ENCODE measurements around the gene SNAPC1. TPM values are rescaled to one million over a fixed set of nuclear protein-coding genes. Genes with fewer than 3 reads are reported as not detected.

SNAPC1 gene, protein sequence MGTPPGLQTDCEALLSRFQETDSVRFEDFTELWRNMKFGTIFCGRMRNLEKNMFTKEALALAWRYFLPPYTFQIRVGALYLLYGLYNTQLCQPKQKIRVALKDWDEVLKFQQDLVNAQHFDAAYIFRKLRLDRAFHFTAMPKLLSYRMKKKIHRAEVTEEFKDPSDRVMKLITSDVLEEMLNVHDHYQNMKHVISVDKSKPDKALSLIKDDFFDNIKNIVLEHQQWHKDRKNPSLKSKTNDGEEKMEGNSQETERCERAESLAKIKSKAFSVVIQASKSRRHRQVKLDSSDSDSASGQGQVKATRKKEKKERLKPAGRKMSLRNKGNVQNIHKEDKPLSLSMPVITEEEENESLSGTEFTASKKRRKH
- 1 to 10 TPM; 4.0 to 4.2 TPM for total RNA-seq
- polyA plus RNA-seq: 1 to 10 TPM; 4.4 to 5.9 TPM

DNA sequence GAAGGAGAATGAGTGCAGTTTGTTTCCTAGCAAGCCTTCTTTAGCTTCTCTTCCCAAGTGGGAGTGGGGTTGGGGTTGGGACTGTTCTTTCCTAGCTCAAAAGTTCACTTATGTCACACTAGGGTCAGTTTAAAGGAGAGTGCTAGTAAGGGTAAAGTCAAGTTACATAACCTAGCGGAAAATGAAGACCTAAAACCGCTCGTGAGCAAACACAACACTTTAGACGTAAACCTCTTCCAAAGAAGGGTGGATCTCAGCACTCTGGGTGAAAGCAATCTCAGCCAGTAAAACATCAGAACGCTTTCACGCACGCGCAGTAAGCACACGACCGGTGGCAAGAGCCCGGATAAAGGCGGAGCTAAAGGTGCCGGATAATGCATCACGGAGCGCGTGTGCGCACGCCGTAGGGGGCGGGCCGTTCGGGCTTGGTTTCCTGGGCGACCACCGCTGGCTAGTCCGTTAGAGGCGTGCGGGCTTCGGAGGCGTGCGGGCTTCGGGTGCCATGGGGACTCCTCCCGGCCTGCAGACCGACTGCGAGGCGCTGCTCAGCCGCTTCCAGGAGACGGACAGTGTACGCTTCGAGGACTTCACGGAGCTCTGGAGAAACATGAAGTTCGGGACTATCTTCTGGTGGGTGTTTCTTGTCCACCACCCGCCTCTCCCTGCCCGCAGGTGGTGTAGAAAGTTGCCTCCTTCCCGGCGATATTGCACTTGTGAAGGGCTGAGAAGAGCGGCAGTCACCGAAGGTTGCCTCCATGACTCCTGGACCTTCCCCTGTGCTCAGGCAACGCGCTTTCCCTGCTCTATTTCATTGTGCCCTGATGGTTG, at the start of gene SNAPC1:
Gene SNAPC1 (plus strand): TSS at position 462 of the 828 bp plus-strand sequence. CDS start 41 bp downstream, at position 503.
- H3K4me3 ChIP-seq (ENCODE audit: low read length in 2 of 2): peak within 1 kb of the TSS; percentile 80 to 85
- H3K27ac Mint-ChIP-seq: peak within 1 kb of the TSS; percentile 99 to 100 (median 100)
- peak; percentile 96 to 98 (median 97) for DNase-seq
- CTCF ChIA-PET (ENCODE audit: partially characterized antibody): interaction anchor here (0.6 to 2.8 kb wide), 13 partner anchors 10 to 444 kb away, joined by 3 to 11 read pairs (median 4); no protein-coding TSS in a partner anchor
- H3K27ac ChIP-seq (ENCODE audit: low read depth, low read length): peak within 1 kb of the TSS; percentile 90
- no peaks in the 10 kb centered on the region for H3K27me3 ChIP-seq (ENCODE audit: insufficient read depth, low read length)
- H3K4me1 ChIP-seq (ENCODE audit: insufficient read depth, low read length): peaks cover 38% of the 10 kb centered on the region
- peaks cover 25 to 54% (median 31%) of the 10 kb centered on the region in 4 donors for H3K4me1 Mint-ChIP-seq
- peak within 1 kb of the TSS; percentile 96 to 100 (median 99) for H3K4me3 Mint-ChIP-seq
- peaks cover 0 to 18% of the 10 kb centered on the region in 2 donors for H3K36me3 Mint-ChIP-seq
- H3K27me3 Mint-ChIP-seq: no peaks in the 10 kb centered on the region
- intact Hi-C loops (cut with micrococcal nuclease): loop anchor here (1.0 to 2.0 kb wide), 4 partner anchors 11 to 286 kb away; partner anchors contain the start of gene HIF1A
- POLR2A ChIA-PET (ENCODE audit: partially characterized antibody): interaction anchor here (0.7 to 2.6 kb wide), 28 partner anchors 8 to 1781 kb away, joined by 3 to 28 read pairs (median 4); partner anchors contain the start of genes HIF1A, PPM1A and PPP2R5E
- H3K9me3 ChIP-seq (ENCODE audit: control insufficient read depth in 1 of 2, low read length in 2 of 2): no peaks in the 10 kb centered on the region
- H3K9me3 Mint-ChIP-seq: peaks cover 0 to 1% (median 0%) of the 10 kb centered on the region in 8 donors
- H3K36me3 ChIP-seq (ENCODE audit: insufficient read depth, low read length): no peaks in the 10 kb centered on the region

DNA sequence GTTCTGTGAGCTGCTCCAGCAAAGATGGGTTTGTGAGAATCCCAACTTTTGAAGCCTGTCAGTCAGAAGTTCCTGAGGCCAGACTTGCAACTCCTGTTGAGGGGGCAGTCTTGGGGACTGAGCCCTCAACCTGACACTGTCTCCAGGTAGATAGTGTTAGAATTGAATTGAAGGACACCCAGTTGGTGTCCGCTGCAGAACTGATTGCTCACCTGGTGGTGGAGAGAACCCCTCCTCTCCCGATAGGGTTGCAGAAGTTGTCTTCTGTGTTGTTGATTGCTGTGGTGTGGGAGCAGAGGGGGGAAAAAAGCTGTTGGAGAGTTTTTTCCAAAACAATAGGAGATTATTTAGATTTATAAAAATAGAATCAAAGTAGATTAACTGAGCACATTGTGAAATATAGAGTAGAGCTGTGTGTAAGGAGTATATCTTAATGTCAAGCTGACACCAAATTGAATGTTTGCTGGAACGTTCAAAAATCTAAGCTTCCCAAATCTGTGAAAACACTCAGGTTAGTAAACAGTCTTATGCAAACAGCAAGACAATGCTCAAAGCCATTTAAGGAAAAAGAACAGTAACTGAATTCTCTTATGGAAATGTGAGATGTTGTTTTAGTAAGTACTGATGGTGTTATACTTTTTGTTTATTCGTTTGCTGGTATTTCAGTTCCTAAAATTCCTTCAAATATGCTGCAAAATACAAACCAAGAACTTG, 48.3 kb upstream of the SNAPC1 start:
- peak overlapping the region in 3 of 7 donors; percentile 38 to 71 (median 52) for H3K27ac Mint-ChIP-seq
- no peaks in the 10 kb centered on the region for H3K27me3 ChIP-seq (ENCODE audit: insufficient read depth, low read length)
- no peaks in the 10 kb centered on the region for H3K9me3 ChIP-seq (ENCODE audit: control insufficient read depth in 1 of 2, low read length in 2 of 2)
- no peaks in the 10 kb centered on the region for H3K36me3 ChIP-seq (ENCODE audit: insufficient read depth, low read length)
- no peak overlapping the region for H3K27ac ChIP-seq (ENCODE audit: low read depth, low read length)
- no peak for DNase-seq
- intact Hi-C loops (cut with micrococcal nuclease): no loop called here
- no peaks in the 10 kb centered on the region for H3K27me3 Mint-ChIP-seq
- H3K36me3 Mint-ChIP-seq: no peaks in the 10 kb centered on the region
- H3K9me3 Mint-ChIP-seq: peaks cover 0 to 1% (median 0%) of the 10 kb centered on the region in 8 donors
- ChIA-PET CTCF (ENCODE audit: partially characterized antibody) (interaction anchor here (1.7 kb wide), 1 partner anchor 16 kb away, joined by 6 read pairs; no protein-coding TSS in a partner anchor), POLR2A (ENCODE audit: partially characterized antibody) (interaction anchor here (1.2 kb wide), 1 partner anchor 16 kb away, joined by 3 read pairs; no protein-coding TSS in a partner anchor)
- H3K4me1 ChIP-seq (ENCODE audit: insufficient read depth, low read length): peaks cover 91% of the 10 kb centered on the region
- H3K4me3 Mint-ChIP-seq: peak overlapping the region in 3 of 8 donors; percentile 6 to 46 (median 41)
- no peak overlapping the region for H3K4me3 ChIP-seq (ENCODE audit: low read length in 2 of 2)
- H3K4me1 Mint-ChIP-seq: peaks cover 63 to 97% (median 83%) of the 10 kb centered on the region in 4 donors

DNA sequence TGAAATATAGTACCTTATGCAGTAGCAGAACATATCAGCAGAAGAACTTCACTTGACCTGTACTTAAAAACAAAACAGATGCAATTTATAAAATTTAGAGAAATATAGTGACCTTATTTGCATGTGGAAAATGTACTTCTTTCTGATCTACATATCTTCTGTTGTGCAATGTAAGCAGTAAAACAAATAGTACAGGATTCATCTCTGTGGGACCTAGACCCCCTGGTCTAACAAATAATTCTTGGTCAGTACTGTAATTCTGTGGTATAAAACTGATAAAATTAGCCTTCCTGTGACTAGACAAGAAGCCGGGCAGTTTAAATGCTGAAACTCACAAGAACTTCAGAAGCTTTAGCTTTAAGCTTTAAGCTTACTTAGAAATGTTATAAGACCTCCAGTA, 45.3 kb upstream of the SNAPC1 start:
- ChIA-PET CTCF (ENCODE audit: partially characterized antibody) (interaction anchor here (0.6 kb wide), 1 partner anchor 36 kb away, joined by 3 read pairs; no protein-coding TSS in a partner anchor), POLR2A (ENCODE audit: partially characterized antibody) (interaction anchor here (0.6 to 1.6 kb wide), 3 partner anchors 45 to 373 kb away, joined by 3 to 5 read pairs (median 4); partner anchors contain the start of gene SNAPC1)
- intact Hi-C loops (cut with micrococcal nuclease): loop anchor here (5.0 kb wide), 2 partner anchors 195 to 240 kb away; no protein-coding TSS in a partner anchor
- no peak overlapping the region for H3K4me3 ChIP-seq (ENCODE audit: low read length in 2 of 2)
- Mint-ChIP-seq H3K27me3 (no peaks in the 10 kb centered on the region), H3K4me1 (peaks cover 57 to 93% (median 74%) of the 10 kb centered on the region in 4 donors), H3K36me3 (peaks cover 5 to 12% of the 10 kb centered on the region in 2 donors), H3K9me3 (no peaks in the 10 kb centered on the region), H3K27ac (peak overlapping the region in 6 of 7 donors; percentile 11 to 76 (median 56)), H3K4me3 (peak overlapping the region in 2 of 8 donors; percentile 2 to 26)
- H3K36me3 ChIP-seq (ENCODE audit: insufficient read depth, low read length): peaks cover 7% of the 10 kb centered on the region
- DNase-seq: no peak
- peaks cover 81% of the 10 kb centered on the region for H3K4me1 ChIP-seq (ENCODE audit: insufficient read depth, low read length)
- H3K9me3 ChIP-seq (ENCODE audit: control insufficient read depth in 1 of 2, low read length in 2 of 2): no peaks in the 10 kb centered on the region
- H3K27me3 ChIP-seq (ENCODE audit: insufficient read depth, low read length): no peaks in the 10 kb centered on the region
- H3K27ac ChIP-seq (ENCODE audit: low read depth, low read length): no peak overlapping the region

DNA sequence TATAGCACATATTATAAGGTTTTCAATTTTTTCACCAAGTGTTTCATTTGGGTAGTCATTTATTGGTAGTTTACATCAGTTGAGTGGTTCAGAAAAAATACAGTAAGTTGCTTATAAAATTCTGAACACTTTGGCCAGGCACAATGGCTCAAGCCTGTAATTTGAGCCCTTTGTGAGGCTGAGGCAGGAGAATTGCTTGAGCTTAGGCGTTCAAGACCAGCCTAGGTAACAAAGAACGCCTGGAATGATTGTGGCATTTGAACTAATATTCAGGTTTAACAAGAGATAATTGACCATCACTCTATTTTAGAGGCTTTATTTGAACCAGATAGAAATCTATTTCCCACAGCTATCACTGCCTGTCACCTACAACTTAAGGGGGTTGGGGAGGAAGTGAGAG, 44.2 kb upstream of the SNAPC1 start:
- Histone ChIP-seq H3K4me3 (ENCODE audit: low read length in 2 of 2) (no peak overlapping the region), H3K27ac (ENCODE audit: low read depth, low read length) (no peak overlapping the region), H3K36me3 (ENCODE audit: insufficient read depth, low read length) (peaks cover 11% of the 10 kb centered on the region), H3K9me3 (ENCODE audit: control insufficient read depth in 1 of 2, low read length in 2 of 2) (no peaks in the 10 kb centered on the region), H3K4me1 (ENCODE audit: insufficient read depth, low read length) (peaks cover 70% of the 10 kb centered on the region), H3K27me3 (ENCODE audit: insufficient read depth, low read length) (no peaks in the 10 kb centered on the region)
- Mint-ChIP-seq H3K36me3 (peaks cover 8 to 15% of the 10 kb centered on the region in 2 donors), H3K27me3 (no peaks in the 10 kb centered on the region), H3K27ac (peak overlapping the region in 5 of 7 donors; percentile 22 to 69 (median 32)), H3K4me1 (peaks cover 49 to 82% (median 64%) of the 10 kb centered on the region in 4 donors), H3K4me3 (peak overlapping the region in 3 of 8 donors; percentile 7 to 45 (median 7)), H3K9me3 (no peaks in the 10 kb centered on the region)
- CTCF ChIA-PET (ENCODE audit: partially characterized antibody): interaction anchor here (1.1 to 4.0 kb wide), 2 partner anchors 119 to 242 kb away, joined by 3 to 16 read pairs; no protein-coding TSS in a partner anchor
- no peak for DNase-seq
- intact Hi-C loops (cut with micrococcal nuclease): loop anchor here (5.0 kb wide), 2 partner anchors 196 to 241 kb away; no protein-coding TSS in a partner anchor
- POLR2A ChIA-PET (ENCODE audit: partially characterized antibody): interaction anchor here (0.6 to 4.0 kb wide), 2 partner anchors 22 to 81 kb away, joined by 3 to 16 read pairs; partner anchors contain the start of gene HIF1A

DNA sequence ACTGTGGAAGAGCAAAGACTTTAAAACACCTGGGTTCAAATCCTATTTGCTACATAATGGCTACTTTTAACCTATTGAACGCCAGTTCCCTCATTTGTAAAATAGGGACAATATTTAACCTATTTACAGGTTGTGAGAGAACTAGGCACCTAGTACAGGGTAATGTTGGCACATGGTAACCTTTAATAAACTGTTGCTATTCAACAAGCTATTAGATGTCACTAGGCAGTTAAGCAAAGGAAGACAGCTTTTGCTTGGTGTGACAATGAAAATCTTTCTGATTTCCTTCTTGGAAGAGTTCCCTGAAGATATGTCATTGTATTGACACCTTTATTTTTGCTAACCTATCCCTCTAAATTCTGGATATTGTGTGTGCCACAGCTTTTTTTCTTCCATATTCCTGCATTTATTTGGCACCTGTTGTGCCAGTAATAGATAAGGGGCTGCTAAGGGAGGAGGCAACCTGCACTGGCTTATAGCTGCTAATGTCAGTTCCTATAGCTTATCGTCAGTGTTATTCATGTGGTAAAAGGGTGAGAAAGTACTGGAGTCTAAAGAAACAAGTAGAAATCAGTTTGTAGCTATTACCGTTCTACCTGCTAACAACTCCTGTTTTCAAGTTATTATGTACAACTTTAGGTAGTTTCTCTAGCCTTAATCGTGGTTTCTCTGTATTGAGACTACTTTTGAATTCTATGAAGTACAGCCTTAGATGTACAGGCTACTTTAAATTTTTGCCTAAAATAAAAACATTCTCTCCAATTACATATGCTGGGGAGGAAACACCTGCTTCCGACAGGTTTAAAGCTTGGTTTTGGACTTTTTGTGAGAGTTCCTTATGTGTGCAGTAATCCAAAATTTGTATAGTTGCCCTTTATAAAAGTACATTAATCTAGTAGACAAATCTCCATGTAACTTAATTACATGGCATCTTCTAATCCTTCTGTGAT, 42.6 kb upstream of the SNAPC1 start:
- ChIA-PET POLR2A (ENCODE audit: partially characterized antibody) (interaction anchor here (0.7 to 4.0 kb wide), 12 partner anchors 8 to 250 kb away, joined by 3 to 16 read pairs (median 4); partner anchors contain the start of gene HIF1A), CTCF (ENCODE audit: partially characterized antibody) (interaction anchor here (1.0 to 4.0 kb wide), 16 partner anchors 9 to 423 kb away, joined by 3 to 16 read pairs (median 4); no protein-coding TSS in a partner anchor)
- H3K4me3 Mint-ChIP-seq: peak overlapping the region in 6 of 8 donors; percentile 14 to 74 (median 50)
- Histone ChIP-seq H3K27me3 (ENCODE audit: insufficient read depth, low read length) (no peaks in the 10 kb centered on the region), H3K4me3 (ENCODE audit: low read length in 2 of 2) (peak overlapping the region in 1 of 2 donors; percentile 3), H3K9me3 (ENCODE audit: control insufficient read depth in 1 of 2, low read length in 2 of 2) (no peaks in the 10 kb centered on the region), H3K36me3 (ENCODE audit: insufficient read depth, low read length) (peaks cover 15% of the 10 kb centered on the region), H3K27ac (ENCODE audit: low read depth, low read length) (peak overlapping the region; percentile 7), H3K4me1 (ENCODE audit: insufficient read depth, low read length) (peaks cover 59% of the 10 kb centered on the region)
- intact Hi-C loops (cut with micrococcal nuclease): loop anchor here (5.0 kb wide), 2 partner anchors 197 to 242 kb away; no protein-coding TSS in a partner anchor
- H3K9me3 Mint-ChIP-seq: no peaks in the 10 kb centered on the region
- DNase-seq: peak in 3 of 5 donors; percentile 26 to 33 (median 26)
- H3K27me3 Mint-ChIP-seq: no peaks in the 10 kb centered on the region
- H3K36me3 Mint-ChIP-seq: peaks cover 17 to 26% of the 10 kb centered on the region in 2 donors
- peaks cover 41 to 72% (median 60%) of the 10 kb centered on the region in 4 donors for H3K4me1 Mint-ChIP-seq
- peak overlapping the region; percentile 32 to 87 (median 77) for H3K27ac Mint-ChIP-seq
